Germinal center (tissue), 1 donor: ENCODE results near the gene MBP.

Source experiments
- DNase-seq: peaks from one replicate; pipeline ENCODE4 v3.0.0; 2012; ENCODE audit warnings: mixed read lengths, low spot score

MBP gene

GRCh38 chr18:77047803-77048419, 84.7 kb downstream of the MBP start:
- no peak for DNase-seq

GRCh38 chr18:77046994-77047393, 85.6 kb downstream of the MBP start:
- no peak for DNase-seq

GRCh38 chr18:77046409-77046808, 86.2 kb downstream of the MBP start:
- no peak for DNase-seq

- no peak for DNase-seq
These were observed 86.9 kb downstream of the MBP start for GRCh38 chr18:77045677-77046076.

- DNase-seq, result peak; percentile 70
These were observed 87.5 kb downstream of the MBP start for GRCh38 chr18:77044866-77045664.

GRCh38 chr18:77043541-77044280, 88.9 kb downstream of the MBP start:
- no peak for DNase-seq

GRCh38 chr18:77042583-77042982, 90.0 kb downstream of the MBP start:
- no peak for DNase-seq

GRCh38 chr18:77039196-77040130, 93.1 kb downstream of the MBP start:
- DNase-seq, result no peak

- DNase-seq, result no peak
These were observed 94.3 kb downstream of the MBP start for GRCh38 chr18:77038182-77038858.

GRCh38 chr18:77037567-77037966, 95.0 kb downstream of the MBP start:
- DNase-seq, result no peak

- no peak for DNase-seq
These were observed 97.0 kb downstream of the MBP start for GRCh38 chr18:77035380-77036187.

GRCh38 chr18:77033575-77033974, 99.0 kb downstream of the MBP start:
- DNase-seq, result no peak

- DNase-seq, result no peak
These were observed 100.3 kb downstream of the MBP start for GRCh38 chr18:77032181-77032701.

GRCh38 chr18:77031662-77032061, 100.9 kb downstream of the MBP start:
- no peak for DNase-seq

GRCh38 chr18:77030201-77030600, 102.4 kb downstream of the MBP start:
- no peak for DNase-seq

- no peak for DNase-seq
These were observed 106.7 kb downstream of the MBP start for GRCh38 chr18:77025831-77026363.

- DNase-seq, result no peak
These were observed 107.5 kb downstream of the MBP start for GRCh38 chr18:77025123-77025522.

- no peak for DNase-seq
These were observed 108.1 kb downstream of the MBP start for GRCh38 chr18:77024476-77024875.

- no peak for DNase-seq
These were observed 109.3 kb downstream of the MBP start for GRCh38 chr18:77023102-77023782.
